OCI-LY7 (cell line): ENCODE measurements around the gene PDILT.

ENCODE experiments used
- CTCF ChIP-seq: fragments of 200-600 bp; sonication (generic); conservative IDR thresholded peaks from 2 replicates; pipeline ENCODE4 v1.5.1; 2014; ENCODE audit warnings: mild to moderate bottlenecking, antibody characterized with exemption, low read length, moderate library complexity, mixed read lengths
- EZH2phosphoT487 ChIP-seq: fragments of 200-600 bp; sonication (generic); IDR thresholded peaks from 2 replicates; pipeline ENCODE4 v1.6.1; 2018; ENCODE audit warnings: low read depth, borderline replicate concordance, mild to moderate bottlenecking, mixed run types, antibody characterized with exemption, low read length, moderate library complexity, mixed read lengths

DNA sequence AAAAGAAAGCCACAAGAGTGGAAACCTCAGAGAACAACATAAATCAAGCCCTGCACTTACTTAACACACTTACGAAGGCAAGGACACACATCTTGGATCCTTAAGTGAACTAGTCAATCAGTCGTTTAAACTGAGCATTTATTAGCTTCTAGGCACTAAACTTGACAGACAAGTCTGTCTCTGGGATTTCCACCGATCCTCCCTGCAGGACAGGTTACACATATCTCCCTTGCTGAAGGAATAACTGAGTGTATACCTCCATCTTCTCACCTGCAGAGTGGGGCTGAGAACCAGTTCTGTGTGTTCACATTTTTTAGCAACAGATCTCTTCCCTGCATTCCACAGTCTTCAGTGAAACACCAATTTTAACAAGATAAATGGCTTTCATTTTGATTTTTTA lies 86.1 kb downstream of the PDILT start:
- TF ChIP-seq CTCF (no peak), EZH2phosphoT487 (no peak)
